K562 (cell line): ENCODE data around the gene THAP11. TPM values are rescaled to one million over a fixed set of nuclear protein-coding genes. Genes with fewer than 3 reads are reported as not detected.

Experiments
- ATAC-seq: fragments of 200-7000 bp; cut with Tn5 transposase; 3 replicates; pipeline ENCODE4 v1.9.1; 2020; ENCODE audit warnings: moderate library complexity
- BruUV-seq: library from RNA; stranded (reverse); fragments of 400-500 nt; replicated peaks from 2 replicates; lab custom pipeline; 2021; lab: Mats Ljungman, UMichigan
- CTCF ChIA-PET: fragments of 300-600 bp; formaldehyde crosslinking; extraction: SDS; loops from one replicate; lab custom pipeline; 2021; ENCODE audit warnings: low intra/inter-chr PET ratio; lab: Yijun Ruan, JAX
- POLR2A ChIA-PET: fragments of 300-600, 350-650 bp; sonication (Branson Sonifier 250); formaldehyde crosslinking; extraction: SDS; loops from one replicate; lab custom pipeline; 2021; ENCODE audit warnings: antibody characterized with exemption, inconsistent platforms; lab: Yijun Ruan, JAX
- DNase-seq, 4 experiments: peaks; one replicate each; pipeline versions ENCODE4 v3.0.0 to v3.0.0-alpha.2; 2011 to 2018; ENCODE audit warnings: low spot score in 3 of 4, mixed read lengths in 3 of 4; ENCODE audit errors: extremely low read depth in 1 of 4
- FAIRE-seq: peaks from 2 replicates; lab custom pipeline; 2011; peaks lifted over from hg19 to GRCh38; lab: Jason Lieb, UNC
- H2AFZ ChIP-seq: 2 replicates; pipeline ENCODE4 v1.6.0; 2011; ENCODE audit warnings: low read depth, low read length, control low read depth, inconsistent platforms
- H3K27ac ChIP-seq: fragments of 200-600 bp; 3 replicates; pipeline ENCODE4 v1.8.0; 2011; ENCODE audit warnings: low read depth, mild to moderate bottlenecking, control low read depth, inconsistent platforms, low read length, moderate library complexity, mixed read lengths; ENCODE audit errors: extremely low read depth
- H3K27me3 ChIP-seq, 2 experiments: fragments of 300-600 bp in 1 of 2; 2 replicates in 1 of 2; 3 replicates in 1 of 2; pipeline versions ENCODE4 v1.6.0 to v1.8.0; 2011; ENCODE audit warnings: inconsistent platforms in 2 of 2, low read length in 2 of 2, mild to moderate bottlenecking in 1 of 2, mixed read lengths in 1 of 2, moderate library complexity in 1 of 2; ENCODE audit not compliant: control insufficient read depth in 2 of 2, insufficient read depth in 2 of 2
- H3K36me3 ChIP-seq: fragments of 300-600 bp; 3 replicates; pipeline ENCODE4 v1.8.0; 2011; ENCODE audit warnings: mild to moderate bottlenecking, low read length, inconsistent platforms; ENCODE audit not compliant: control insufficient read depth, insufficient read depth
- H3K4me1 ChIP-seq, 2 experiments: fragments of 200-600 bp in 1 of 2; replicated peaks in 1 of 2; 2 replicates in 1 of 2; 3 replicates in 1 of 2; pipeline versions ENCODE4 v1.5.1 to v1.8.0; 2011; ENCODE audit warnings: inconsistent platforms in 2 of 2, low read length in 2 of 2, mild to moderate bottlenecking in 1 of 2, mixed read lengths in 1 of 2, moderate library complexity in 1 of 2; ENCODE audit not compliant: control insufficient read depth in 2 of 2, insufficient read depth in 2 of 2
- H3K4me2 ChIP-seq: 2 replicates; pipeline ENCODE4 v1.6.1; 2011; ENCODE audit warnings: low read length, control low read depth, inconsistent platforms, mixed read lengths; ENCODE audit not compliant: insufficient read depth
- H3K4me3 ChIP-seq: fragments of 200-600 bp; sonication (generic), shearing (Covaris generic); 2 replicates; pipeline ENCODE4 v1.5.1; 2016; ENCODE audit warnings: control low read depth, inconsistent platforms
- H3K79me2 ChIP-seq: fragments of 200-600 bp; 3 replicates; pipeline ENCODE4 v1.8.0; 2011; ENCODE audit warnings: low read length, inconsistent platforms; ENCODE audit not compliant: control insufficient read depth, insufficient read depth
- H3K9ac ChIP-seq, 2 experiments: 2 replicates each; pipeline versions ENCODE4 v1.6.0 to v1.6.1; 2011; ENCODE audit warnings: low read depth in 2 of 2, low read length in 2 of 2, control low read depth in 1 of 2, inconsistent platforms in 1 of 2, mild to moderate bottlenecking in 1 of 2, mixed read lengths in 1 of 2; ENCODE audit not compliant: insufficient read depth in 1 of 2
- H3K9me1 ChIP-seq: one replicate; pipeline ENCODE4 v1.6.0; 2011; ENCODE audit warnings: inconsistent platforms, mild to moderate bottlenecking, low read length, moderate library complexity; ENCODE audit not compliant: control insufficient read depth, insufficient read depth
- H3K9me3 ChIP-seq: replicated peaks from 2 replicates; pipeline ENCODE4 v1.5.1; 2011; ENCODE audit warnings: low read depth, low read length, inconsistent platforms; ENCODE audit not compliant: control insufficient read depth, insufficient read depth
- H4K20me1 ChIP-seq: replicated peaks from 2 replicates; pipeline ENCODE4 v1.6.1; 2011; ENCODE audit warnings: low read length, inconsistent platforms, mixed read lengths; ENCODE audit not compliant: control insufficient read depth, insufficient read depth
- CCNT2 ChIP-seq: IDR thresholded peaks from 2 replicates; pipeline ENCODE4 v1.6.1; 2011; ENCODE audit warnings: borderline replicate concordance, low read depth, mild to moderate bottlenecking, moderate library complexity, mixed read lengths, low read length; ENCODE audit not compliant: insufficient read length; ENCODE audit errors: extremely low read depth
- JUND ChIP-seq, 2 experiments: IDR thresholded peaks; 2 replicates in 1 of 2; 3 replicates in 1 of 2; pipeline ENCODE4 v1.6.1; 2011; ENCODE audit warnings: borderline replicate concordance in 2 of 2, low read depth in 2 of 2, low read length in 2 of 2, improper control_type of control experiment in 1 of 2, missing biosample characterization in 1 of 2, missing genetic modification characterization in 1 of 2, missing genetic modification reagents in 1 of 2
- MAZ ChIP-seq, 2 experiments: fragments of 450-650 bp in 1 of 2; sonication (generic) in 1 of 2; formaldehyde crosslinking; IDR thresholded peaks in 1 of 2; conservative IDR thresholded peaks in 1 of 2; 2 replicates each; pipeline versions ENCODE4 v1.4.0 to v1.5.0; 2020; ENCODE audit warnings: mild to moderate bottlenecking in 1 of 2, missing genetic modification reagents in 1 of 2
- MEF2A ChIP-seq: IDR thresholded peaks from 2 replicates; pipeline ENCODE4 v1.6.1; 2011; ENCODE audit warnings: low read depth, mild to moderate bottlenecking, low read length, moderate library complexity; ENCODE audit not compliant: control insufficient read depth
- MGA ChIP-seq: fragments of 450-650 bp; IDR thresholded peaks from 2 replicates; pipeline ENCODE4 v1.6.1; 2016; ENCODE audit warnings: mild to moderate bottlenecking, moderate library complexity
- NEUROD1 ChIP-seq: fragments of 150-350 bp; IDR thresholded peaks from 2 replicates; pipeline ENCODE4 v1.6.1; 2014; ENCODE audit warnings: borderline replicate concordance, low read length, low read depth; ENCODE audit not compliant: partially characterized antibody
- STAG1 ChIP-seq: sonication (generic); formaldehyde crosslinking; IDR thresholded peaks from 2 replicates; pipeline ENCODE4 v1.5.0; 2020; ENCODE audit warnings: missing genetic modification reagents, borderline replicate concordance
- ZNF717 ChIP-seq: fragments of 250-450 bp; sonication (Bioruptor Pico); IDR thresholded peaks from 2 replicates; pipeline ENCODE4 v1.5.0; 2021
- WGBS: fragments of 100-300 bp; shearing (Covaris generic); methylation state at CpG from one replicate; pipeline ENCODE4 v1.1.6; 2016; ENCODE audit warnings: low coverage, mixed read lengths; ENCODE audit not compliant: insufficient coverage; ENCODE audit errors: missing lambda C conversion rate; 5-methylcytosine and 5-hydroxymethylcytosine counted together
- in situ Hi-C: fragments of 300-500 bp; cut with MboI; formaldehyde crosslinking; loops from 4 replicates; pipeline ENCODE4 v1.15.0; 2018; ENCODE audit warnings: inconsistent platforms, mixed read lengths
- intact Hi-C: fragments of 100-400 bp; cut with micrococcal nuclease; formaldehyde crosslinking; loops from 2 replicates; pipeline ENCODE4 v1.14.2; 2022
- polyA plus RNA-seq, 8 experiments: library from polyadenylated mRNA; depleted of rRNA in 4 of 8; stranded (reverse) in 5 of 8; unstranded in 3 of 8; fragments of >200 nt; fragmentation: Nextera tagmentation in 2 of 8; fragmentation: Illumina TruSeq in 1 of 8; extraction: Ambion mirVana in 2 of 8; extraction: Trizol in 1 of 8; gene quantifications; 2 replicates each; pipeline versions ENCODE4 v1.2.1 to v1.2.3, GENCODE V29; 2011 to 2014; ENCODE audit warnings: inconsistent platforms in 1 of 8, missing spikeins in 1 of 8
- total RNA-seq, 7 experiments: library from RNA; depleted of rRNA in 6 of 7; stranded (reverse); fragments of >200 nt in 6 of 7; fragmentation: Illumina TruSeq in 2 of 7; extraction: Trizol in 2 of 7; gene quantifications; 2 replicates each; pipeline versions ENCODE4 v1.2.1 to v1.2.3, GENCODE V29; 2011 to 2021; ENCODE audit warnings: low replicate concordance in 1 of 7

The THAP11 gene
- total and polyA plus RNA-seq, 9 of the 15 experiments (the other 6 are each of a cell fraction or from before 2014, with no cell fraction given): 2.4 to 31.6 (median 21.4) TPM

GRCh38 chr16:67856927-67857546 lies 14.9 kb downstream of the THAP11 start:
- POLR2A ChIA-PET: interaction anchor here (0.7 to 2.1 kb wide), 5 partner anchors 10 to 15 kb away, joined by 4 to 10 read pairs (median 6); partner anchors contain the start of genes CENPT and NUTF2
- Histone ChIP-seq H3K9me1 (peaks cover 6% of the 10 kb centered on the region), H3K9ac (peak overlapping the region; percentile 28 to 57; a peak in 3 of 4 replicates), H3K4me3 (no peak overlapping the region), H3K79me2 (peaks cover 91% of the 10 kb centered on the region), H3K27me3 (no peaks in the 10 kb centered on the region), H3K27ac (peak overlapping the region; percentile 51; the same call in 2 of the 3 replicates), H2AFZ (no peak overlapping the region), H4K20me1 (peaks cover 43% of the 10 kb centered on the region), H3K36me3 (peaks cover 59% of the 10 kb centered on the region), H3K9me3 (no peaks in the 10 kb centered on the region), H3K4me1 (peaks cover 19 to 31% of the 10 kb centered on the region in 2 experiments), H3K4me2 (peak overlapping the region; percentile 20)
- peak; percentile 17; the same call in 2 of the 3 replicates for ATAC-seq
- DNase-seq: no peak
- CTCF ChIA-PET: no interaction called here
- no peak for FAIRE-seq
- BruUV-seq: no TSS peak
- intact Hi-C loops: no loop called here
- in situ Hi-C loops: no loop called here
- 84% methylated on average over 5 of the region's 5 CpGs for WGBS
- TF ChIP-seq MGA: no peak
- TF ChIP-seq JUND (IDR thresholded peaks at IDR 0.05; ENCODE audit: borderline replicate concordance, low read depth, low read length): no peak
- TF ChIP-seq JUND (tag; IDR thresholded peaks at IDR 0.05; ENCODE audit: borderline replicate concordance, low read depth, low read length): no peak
- TF ChIP-seq ZNF717: no peak
- TF ChIP-seq STAG1 (CRISPR knock-in tag): no peak
- TF ChIP-seq MEF2A: no peak
- no peak for TF ChIP-seq MAZ (CRISPR knock-in tag; conservative IDR thresholded peaks at IDR 0.05 in 1 of 2, IDR thresholded peaks at IDR 0.05 in 1 of 2)
- no peak for TF ChIP-seq CCNT2
- no peak for TF ChIP-seq NEUROD1
